GM12801 (cell line): Measurements from ENCODE around the gene PARD3.

Experiments
- CTCF ChIP-seq: IDR thresholded peaks from one replicate; pipeline ENCODE4 v1.5.1; 2011; ENCODE audit warnings: control low read depth; ENCODE audit not compliant: insufficient read length; ENCODE audit errors: extremely low read depth

PARD3 gene

GRCh38 chr10:34340934-34341333, 474.2 kb downstream of the PARD3 start:
- TF ChIP-seq CTCF, result no peak

- no peak for TF ChIP-seq CTCF
These were observed 475.1 kb downstream of the PARD3 start for GRCh38 chr10:34339816-34340553.

GRCh38 chr10:34337917-34338316, 477.2 kb downstream of the PARD3 start:
- no peak for TF ChIP-seq CTCF

DNA sequence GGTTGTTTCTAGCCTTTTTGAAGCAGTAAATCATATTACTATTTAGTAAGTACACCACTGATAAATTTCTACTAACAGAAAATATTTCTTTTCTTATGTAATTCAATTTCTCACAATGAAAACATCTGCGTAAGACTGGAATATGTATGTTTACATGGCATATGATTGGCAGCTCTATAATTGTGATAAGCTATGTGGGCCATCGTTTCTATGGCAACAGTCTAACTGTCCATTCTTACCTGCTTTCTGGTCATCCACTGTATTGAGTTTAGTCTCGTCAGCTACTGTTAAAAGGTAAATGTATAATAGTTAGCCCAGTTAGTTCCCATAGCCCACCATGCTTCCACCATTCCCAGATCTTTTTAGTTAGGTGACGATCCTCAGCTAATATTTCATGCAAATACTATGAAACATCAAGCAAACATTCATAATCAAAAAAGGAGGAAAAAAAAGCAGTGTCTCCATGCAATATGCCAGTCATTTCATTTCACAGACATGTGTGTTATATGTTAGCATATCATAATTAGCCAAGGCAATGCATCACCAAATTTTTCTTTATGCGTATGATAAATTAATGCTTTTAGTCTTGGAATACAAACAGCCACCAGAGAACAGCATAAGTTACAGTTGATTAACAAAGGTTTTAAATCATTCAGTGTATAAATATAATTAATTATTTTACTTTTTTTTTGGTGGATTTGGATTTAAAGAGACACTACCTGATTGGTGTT, 479.0 kb downstream of the PARD3 start:
- TF ChIP-seq CTCF, result no peak

GRCh38 chr10:34334908-34335307, 480.2 kb downstream of the PARD3 start:
- no peak for TF ChIP-seq CTCF

- no peak for TF ChIP-seq CTCF
These were observed 481.6 kb downstream of the PARD3 start for GRCh38 chr10:34333513-34333912.

DNA sequence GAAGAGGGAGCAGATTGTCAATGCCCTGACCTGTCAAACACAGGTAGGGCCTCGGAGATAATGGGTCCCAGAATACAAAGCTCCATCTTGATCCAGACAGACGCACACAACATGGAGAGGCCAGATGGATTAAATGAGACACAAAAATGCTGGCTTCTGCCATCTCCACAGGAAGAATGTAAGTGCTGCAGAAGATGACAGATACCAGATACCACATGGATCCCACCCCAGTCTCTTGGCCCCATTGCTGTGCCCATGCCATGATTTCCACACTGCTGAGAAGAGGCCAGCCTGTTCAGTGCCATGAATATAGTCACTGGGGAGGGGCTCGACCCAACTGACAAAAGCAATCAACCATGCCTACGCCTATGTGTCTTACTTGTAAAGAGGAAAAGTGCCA, 487.9 kb downstream of the PARD3 start:
- TF ChIP-seq CTCF, result no peak
